HG02870 (cell line): Measurements from ENCODE around the gene CACNA2D1.

Experiments
- ATAC-seq: cut with Tn5 transposase; IDR thresholded peaks from one replicate; pipeline ENCODE4 v1.9.1; 2021; ENCODE audit warnings: mild to moderate bottlenecking, moderate library complexity; ENCODE audit not compliant: unreplicated experiment

CACNA2D1 gene

DNA sequence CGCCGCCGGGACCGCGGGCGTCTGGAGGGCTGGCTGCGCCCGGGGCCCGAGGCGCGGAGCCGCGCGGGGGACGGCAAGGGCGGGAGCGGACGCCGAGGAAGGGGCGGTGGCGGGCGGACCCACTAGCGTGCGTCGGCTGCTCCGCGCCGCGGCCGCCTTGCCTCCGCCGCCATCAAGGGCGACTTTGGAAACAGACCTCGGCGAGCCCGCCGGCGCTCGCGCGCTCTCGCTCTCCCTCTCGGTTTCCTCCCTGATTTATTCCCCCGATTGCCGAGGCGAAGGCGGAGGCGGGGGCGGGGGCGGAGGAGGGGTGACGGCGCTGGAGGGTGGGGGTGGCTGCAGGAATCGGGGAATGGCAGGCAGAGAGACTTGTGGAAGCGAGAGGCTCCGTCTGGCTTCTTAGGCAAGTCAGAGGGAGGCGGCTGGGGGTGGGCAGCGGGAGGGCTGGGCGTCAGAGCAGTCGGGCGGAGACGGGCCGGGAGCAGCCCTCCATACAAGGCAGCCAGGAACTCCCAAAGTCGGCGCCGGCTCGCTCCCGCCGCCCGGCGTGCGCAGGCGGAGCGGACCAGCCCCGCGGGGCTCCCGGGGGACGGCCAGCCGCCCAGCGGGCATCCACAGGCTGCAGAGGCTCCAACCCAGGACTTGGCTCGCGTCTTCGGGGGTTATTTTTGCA is at the start of gene CACNA2D1:
CACNA2D1 (minus strand) TSS at position 231 of the 673 bp plus-strand sequence.
- ATAC-seq, result no peak

DNA sequence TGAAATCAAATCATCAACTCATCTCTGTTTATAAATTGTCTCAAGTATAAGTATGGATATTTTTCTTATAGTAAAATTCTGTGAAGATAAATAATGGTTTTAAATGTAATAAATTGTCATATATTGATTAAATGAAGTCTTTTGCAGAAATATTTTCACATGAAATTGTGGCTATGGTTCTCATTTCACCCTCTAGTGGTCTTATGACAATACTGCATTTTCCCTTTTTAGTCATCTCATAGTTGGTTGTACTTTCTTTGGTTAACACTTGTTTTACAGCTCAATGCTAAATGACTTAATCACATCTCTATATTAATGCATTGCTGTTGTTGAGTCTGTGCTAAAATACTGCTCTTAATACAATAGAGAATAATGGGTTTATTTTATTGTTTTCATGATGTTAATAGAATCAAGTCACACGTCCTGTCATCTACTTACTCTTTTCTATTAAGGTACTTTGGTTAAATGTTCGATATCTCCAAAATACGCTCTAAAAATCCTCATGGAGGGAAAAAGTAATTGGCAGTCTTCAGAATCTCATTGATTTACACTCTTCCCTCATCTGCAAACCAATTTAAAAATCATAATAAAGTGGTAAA is 38.0 kb upstream of the CACNA2D1 start:
- peak; percentile 76 for ATAC-seq

DNA sequence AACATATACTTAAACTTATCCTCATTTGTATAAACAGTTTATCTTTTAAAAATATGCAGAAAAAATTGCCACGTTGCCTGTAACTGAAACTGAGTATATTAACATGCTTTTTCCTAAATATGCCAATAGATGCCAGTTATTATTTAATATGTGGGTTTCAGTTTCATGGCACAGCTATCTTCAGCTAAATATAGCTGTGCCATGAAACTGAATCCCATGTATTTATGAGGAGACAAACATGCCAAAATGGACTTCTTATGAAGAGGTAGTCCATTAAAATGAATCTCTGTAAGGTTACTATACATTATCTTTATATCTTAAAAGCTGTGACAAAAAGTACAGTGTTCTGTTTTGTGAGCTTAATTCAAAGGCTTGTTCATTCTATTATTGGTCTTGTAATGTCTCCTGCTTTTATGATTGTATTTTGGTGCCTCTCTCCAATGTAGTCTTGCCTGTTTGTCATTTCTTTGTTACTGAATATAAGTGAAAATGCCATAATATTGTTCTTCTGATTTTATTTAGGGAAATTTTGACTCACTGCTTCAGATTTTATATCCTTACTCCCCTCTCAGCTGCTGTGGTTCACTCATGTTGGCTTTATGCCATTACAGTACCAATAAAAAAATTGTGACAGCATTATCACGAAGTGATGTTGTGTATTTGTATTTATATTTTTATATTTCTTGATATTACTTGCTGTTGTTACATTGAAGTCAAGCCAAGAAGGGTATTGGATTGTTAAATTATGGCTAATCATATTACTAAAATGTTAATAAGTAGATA is 34.3 kb upstream of the CACNA2D1 start:
- no peak for ATAC-seq

GRCh38 chr7:82472966-82473365 is 29.4 kb upstream of the CACNA2D1 start:
- ATAC-seq, result no peak

- ATAC-seq, result no peak
Observed at GRCh38 chr7:82471351-82472020, 27.9 kb upstream of the CACNA2D1 start.

- no peak for ATAC-seq
Observed at GRCh38 chr7:82469207-82469606, 25.6 kb upstream of the CACNA2D1 start.

DNA sequence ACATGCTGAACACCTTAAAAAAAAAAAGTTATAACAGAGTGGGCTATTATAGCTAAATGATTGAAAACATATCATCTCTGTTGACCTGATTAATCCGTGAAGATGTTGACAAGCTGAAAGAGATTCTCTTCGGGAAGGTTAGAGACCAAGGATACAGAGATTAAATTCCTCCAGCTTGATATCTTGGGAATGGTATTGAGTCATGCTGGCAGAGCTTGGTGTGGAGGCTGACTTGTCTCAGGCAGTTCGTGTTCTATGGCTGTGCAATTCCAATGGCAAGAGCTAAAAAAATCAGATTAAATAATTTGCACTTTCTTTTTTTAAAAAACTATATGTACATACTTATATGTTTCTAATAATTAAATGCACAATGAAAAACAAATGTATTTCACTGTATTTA is 24.9 kb upstream of the CACNA2D1 start:
- ATAC-seq, result no peak

- no peak for ATAC-seq
Observed at GRCh38 chr7:82467020-82467419, 23.4 kb upstream of the CACNA2D1 start.

GRCh38 chr7:82464372-82464771 is 20.8 kb upstream of the CACNA2D1 start:
- no peak for ATAC-seq

- no peak for ATAC-seq
Observed at GRCh38 chr7:82455295-82455694, 11.7 kb upstream of the CACNA2D1 start.

- no peak for ATAC-seq
Observed at GRCh38 chr7:82450759-82451158, 7.2 kb upstream of the CACNA2D1 start.

DNA sequence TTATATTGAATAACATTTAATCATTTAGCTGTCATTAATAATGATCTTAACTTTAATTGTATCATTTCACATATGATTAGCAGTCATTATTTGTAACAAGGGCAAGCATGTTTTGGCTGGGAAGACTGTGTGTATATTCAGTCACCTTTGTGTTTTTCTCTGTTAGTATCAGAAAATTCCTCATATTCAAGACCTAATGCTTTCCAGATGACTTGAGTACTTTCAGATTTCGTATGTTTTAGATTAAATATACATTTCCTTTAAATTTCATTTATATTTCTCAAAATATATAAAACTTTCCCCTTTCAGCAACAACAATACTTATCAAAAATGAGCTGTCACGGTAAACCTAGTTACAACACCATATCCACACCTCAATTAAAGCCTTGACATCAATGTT is 6.3 kb upstream of the CACNA2D1 start:
- ATAC-seq, result no peak

DNA sequence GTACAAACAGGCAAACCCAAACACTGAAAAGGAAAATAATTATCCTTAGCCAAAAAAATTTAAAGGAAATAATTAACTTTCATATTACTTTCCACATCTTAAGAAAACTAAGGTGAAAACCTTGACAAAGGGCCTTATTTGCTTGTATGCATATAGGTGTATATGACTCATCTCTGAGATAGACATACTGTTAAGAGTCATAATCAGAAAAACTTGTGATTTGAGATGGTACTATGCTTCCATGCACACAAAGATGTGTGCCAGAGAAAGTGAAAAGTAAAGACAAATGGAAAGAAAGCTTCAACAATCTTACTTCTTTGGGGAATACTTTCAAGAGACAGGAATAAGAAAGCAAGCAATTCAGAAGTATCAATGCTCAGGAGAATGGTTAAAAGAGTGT is 3.3 kb upstream of the CACNA2D1 start:
- ATAC-seq, result no peak

GRCh38 chr7:82445271-82445670 is 1.7 kb upstream of the CACNA2D1 start:
- ATAC-seq, result no peak

DNA sequence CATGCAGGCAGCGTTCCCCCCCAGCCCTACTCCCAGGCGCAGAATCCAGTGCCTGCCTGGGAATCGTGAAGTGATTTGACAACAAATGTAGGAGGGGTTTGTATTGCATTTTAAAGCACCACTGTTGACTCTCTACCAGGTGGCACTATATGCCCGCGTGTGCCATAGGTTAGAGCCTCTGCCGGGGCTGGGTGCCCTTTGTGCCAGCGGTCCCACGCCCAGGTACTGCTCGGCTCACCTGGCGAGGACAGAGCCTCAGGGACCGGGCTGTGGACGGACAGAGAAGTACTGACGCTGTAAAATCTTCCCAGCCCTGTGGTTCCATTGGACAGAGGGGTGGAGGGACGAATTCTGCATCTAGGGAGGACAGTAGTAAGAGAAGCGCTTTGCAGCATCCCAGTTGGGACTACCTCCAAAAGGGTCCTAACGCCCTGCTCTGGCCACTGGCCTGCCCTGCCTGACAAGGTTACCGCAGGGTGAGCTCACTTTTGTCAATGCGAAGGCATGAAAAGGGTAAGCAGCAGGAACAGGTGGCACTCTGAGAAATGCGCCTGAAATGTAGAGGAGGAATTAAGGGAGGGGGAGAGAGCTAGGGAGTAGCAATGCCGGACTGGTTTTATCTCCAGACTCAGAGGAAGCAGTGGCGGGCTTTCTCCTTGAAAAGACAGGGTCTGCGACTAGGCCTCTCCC is 788 bp upstream of the CACNA2D1 start:
- ATAC-seq, result no peak

DNA sequence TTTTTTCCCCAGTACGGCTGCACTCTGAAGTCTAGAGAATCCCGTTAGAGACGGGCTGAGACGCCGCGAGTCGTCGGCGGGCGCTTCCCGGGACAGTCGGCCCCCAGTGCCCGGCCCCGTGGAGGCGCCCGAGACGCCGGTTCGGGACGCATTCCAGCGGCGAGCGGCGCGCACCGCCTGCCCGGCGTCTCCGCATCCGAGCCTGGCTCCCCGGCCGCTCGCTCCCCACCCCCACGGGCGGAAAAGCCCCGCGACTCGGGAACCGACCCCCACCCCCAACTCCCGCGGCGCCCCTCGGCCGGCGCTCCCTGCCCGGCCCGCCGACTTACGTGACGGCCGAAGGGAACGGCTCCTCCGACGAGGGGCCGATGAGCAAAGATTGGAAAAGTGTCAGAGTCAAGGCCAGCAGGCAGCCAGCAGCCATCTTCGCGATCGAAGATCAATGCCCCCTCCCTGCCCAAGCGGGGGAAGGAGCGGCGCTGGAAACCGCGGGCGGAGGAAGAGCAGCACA is 486 bp downstream of the CACNA2D1 start:
- ATAC-seq, result no peak

DNA sequence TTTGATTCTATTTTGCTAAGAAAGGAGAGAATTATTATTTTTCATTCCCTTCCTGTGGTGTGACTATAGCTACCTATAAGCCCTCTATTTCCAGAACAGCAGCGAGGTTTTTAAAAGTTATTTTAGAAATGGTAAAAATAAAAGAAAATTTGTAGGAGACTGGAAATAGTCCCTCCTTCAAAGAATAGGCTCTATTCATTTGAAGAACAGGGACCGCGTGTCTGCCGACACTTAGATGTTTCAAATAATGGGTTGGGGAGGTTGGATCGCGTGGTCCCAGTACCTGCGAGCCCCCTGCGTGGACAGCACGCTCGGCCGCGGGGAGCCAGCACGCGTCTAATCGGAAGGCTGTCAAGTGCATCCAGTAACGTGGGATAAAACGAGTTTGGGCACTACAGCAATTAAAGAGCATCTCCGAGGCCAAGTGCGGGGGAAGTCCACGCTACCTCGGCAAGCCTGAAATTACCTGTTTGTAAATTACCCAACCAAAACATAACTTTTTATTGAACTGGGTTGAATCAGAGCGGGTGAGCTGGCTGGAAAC is 1.0 kb downstream of the CACNA2D1 start:
- ATAC-seq, result no peak

DNA sequence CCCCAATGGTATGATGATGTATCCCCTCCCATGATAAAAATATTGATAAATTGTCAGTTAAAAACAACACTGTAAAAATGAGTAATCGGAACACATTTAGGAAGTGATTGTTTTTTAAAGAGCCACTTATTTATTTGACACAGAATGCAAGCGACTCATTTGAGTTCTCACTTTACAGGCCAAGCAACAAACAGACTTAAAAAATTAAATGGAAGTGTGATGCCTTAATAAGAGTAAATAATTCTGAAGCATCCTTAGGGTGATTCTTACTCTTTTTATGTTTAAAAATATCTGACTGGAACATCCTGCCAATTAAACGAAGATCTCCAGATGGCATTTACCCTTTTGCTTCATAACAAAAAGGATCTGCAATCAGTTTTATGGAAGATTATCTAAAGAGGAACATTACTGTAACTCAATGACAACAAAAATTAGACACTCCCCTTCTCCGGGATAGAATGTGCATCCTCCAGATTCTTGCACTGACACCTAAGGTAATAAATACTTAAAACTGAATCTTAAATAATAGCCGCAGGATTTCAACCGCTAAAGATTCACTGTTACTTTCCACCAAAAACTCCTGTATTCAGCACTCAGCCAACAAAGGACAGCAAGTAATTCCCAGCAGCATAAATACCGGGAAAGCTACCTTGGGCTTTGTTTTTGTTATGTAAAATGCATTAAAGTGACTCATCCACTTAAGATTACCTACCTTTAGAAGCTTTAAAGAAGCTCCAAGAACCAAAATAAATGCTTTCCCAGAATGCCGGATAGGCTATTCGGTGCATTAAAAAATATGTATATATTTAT is 1.7 kb downstream of the CACNA2D1 start:
- no peak for ATAC-seq

- no peak for ATAC-seq
Observed at GRCh38 chr7:82438521-82438920, 5.1 kb downstream of the CACNA2D1 start.

DNA sequence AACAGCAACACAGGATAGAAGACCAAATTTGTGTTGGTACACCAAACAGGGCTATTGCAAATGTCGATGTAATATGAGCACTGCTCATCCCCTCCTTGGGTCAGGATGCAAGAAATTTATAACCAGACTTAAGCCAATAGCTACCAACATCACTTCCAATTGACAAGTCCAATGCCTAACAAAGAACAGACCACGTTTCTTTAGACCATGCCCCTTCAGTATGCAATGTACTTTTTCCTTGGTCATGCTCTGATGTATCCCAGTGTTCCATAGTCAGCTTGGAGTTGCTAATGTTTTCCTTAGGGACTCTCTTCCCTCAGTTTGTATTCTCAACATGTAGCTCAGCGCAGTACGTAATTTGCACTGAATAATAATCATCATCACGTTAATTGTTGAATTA is 7.8 kb downstream of the CACNA2D1 start:
- no peak for ATAC-seq
